ENCODE data around the gene PCNX3. TPM values are rescaled to one million over a fixed set of nuclear protein-coding genes. Genes with fewer than 3 reads are reported as not detected.
A peak's percentile ranks its signal among the peaks of the same experiment; 100 is the strongest.
"Not testable (repeated sequence)": the region's sequence is repeated elsewhere in the genome, so short reads cannot be mapped to it uniquely, and the experiment has no call there.

The PCNX3 gene
- polyA plus RNA-seq, 6 donors from 2014 or later, result 1.7 to 5.9 (median 3.0) TPM; not detected in 1

GRCh38 chr11:65654375-65655349, 39.1 kb downstream of the PCNX3 start:
- peaks cover 53 to 71% (median 55%) of the 10 kb centered on the region in 3 donors for H3K4me1 Mint-ChIP-seq
- ATAC-seq (ENCODE audit: low read depth in 2 of 2), result no peak
- peak overlapping the region in 5 of 6 donors; percentile 65 to 99 (median 76) for H3K27ac Mint-ChIP-seq
- H3K9me3 Mint-ChIP-seq, result no peaks in the 10 kb centered on the region
- peak overlapping the region in 4 of 8 donors; percentile 25 to 87 (median 64) for H3K4me3 Mint-ChIP-seq
- peaks cover 18 to 41% of the 10 kb centered on the region in 2 donors for H3K36me3 Mint-ChIP-seq
- no peaks in the 10 kb centered on the region for H3K27me3 Mint-ChIP-seq
- DNase-seq, result no peak

- H3K27ac Mint-ChIP-seq, result peak overlapping the region in 5 of 6 donors; percentile 59 to 96 (median 79)
- no peak for DNase-seq
- no peak for ATAC-seq (ENCODE audit: low read depth in 2 of 2)
- H3K4me1 Mint-ChIP-seq, result peaks cover 60 to 68% (median 63%) of the 10 kb centered on the region in 3 donors
- H3K36me3 Mint-ChIP-seq, result peaks cover 18 to 50% of the 10 kb centered on the region in 2 donors
- peak overlapping the region in 5 of 8 donors; percentile 3 to 72 (median 30) for H3K4me3 Mint-ChIP-seq
- no peaks in the 10 kb centered on the region for H3K27me3 Mint-ChIP-seq
- no peaks in the 10 kb centered on the region for H3K9me3 Mint-ChIP-seq
Observed at GRCh38 chr11:65655570-65656332, 40.2 kb downstream of the PCNX3 start.

DNA sequence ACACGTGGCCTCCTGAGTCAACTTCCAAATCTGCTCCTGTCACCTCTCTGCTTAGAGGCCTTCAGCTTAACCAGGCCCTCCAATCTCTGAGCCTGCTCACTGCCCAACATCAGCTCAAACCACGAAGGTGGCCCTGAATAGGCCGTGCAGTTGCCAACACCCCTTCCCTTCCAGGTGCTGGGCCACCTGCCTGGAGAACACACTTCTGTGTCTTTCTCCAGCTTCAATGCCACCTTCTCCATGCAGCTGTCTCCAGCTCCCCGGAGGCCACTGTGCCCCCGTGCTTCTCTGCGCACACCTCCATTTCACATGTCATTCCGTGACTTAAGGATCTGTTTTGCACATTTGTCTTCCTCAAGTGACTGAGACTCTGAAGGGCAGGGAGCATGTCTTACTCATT, 41.9 kb downstream of the PCNX3 start:
- Mint-ChIP-seq H3K27ac (peak overlapping the region in 4 of 6 donors; percentile 17 to 96 (median 70)), H3K4me1 (peaks cover 48 to 54% (median 52%) of the 10 kb centered on the region in 3 donors), H3K27me3 (no peaks in the 10 kb centered on the region), H3K4me3 (peak overlapping the region in 2 of 8 donors; percentile 3 to 95), H3K36me3 (peaks cover 18 to 40% of the 10 kb centered on the region in 2 donors), H3K9me3 (no peaks in the 10 kb centered on the region)
- DNase-seq (no peak), ATAC-seq (ENCODE audit: low read depth in 2 of 2) (no peak)

- H3K27ac Mint-ChIP-seq, result peak overlapping the region in 4 of 6 donors; percentile 38 to 89 (median 76)
- no peak for DNase-seq
- peaks cover 18 to 40% of the 10 kb centered on the region in 2 donors for H3K36me3 Mint-ChIP-seq
Observed at GRCh38 chr11:65658174-65659021, 42.8 kb downstream of the PCNX3 start.

DNA sequence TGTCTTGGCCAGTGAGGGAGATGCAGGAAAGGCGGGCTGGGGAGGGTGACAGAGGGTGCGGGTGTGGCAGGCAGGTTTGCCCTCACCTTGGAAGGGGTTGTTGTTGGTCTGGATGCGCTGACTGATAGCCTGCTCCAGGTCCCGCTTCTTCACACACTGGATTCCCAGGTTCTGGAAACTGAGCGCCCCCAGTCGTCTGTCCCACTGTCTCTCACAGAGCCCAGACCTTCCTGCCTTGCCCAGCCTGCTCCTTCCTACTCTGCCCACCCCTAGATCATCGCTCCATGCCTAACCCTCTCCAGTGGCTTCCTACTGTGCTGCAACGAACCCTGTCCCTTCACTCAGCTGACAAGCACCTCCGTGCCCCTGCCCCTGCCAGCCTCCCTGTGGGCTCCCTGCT, 44.5 kb downstream of the PCNX3 start:
- peaks cover 17 to 40% of the 10 kb centered on the region in 2 donors for H3K36me3 Mint-ChIP-seq
- DNase-seq (no peak), ATAC-seq (ENCODE audit: low read depth in 2 of 2) (no peak)
- H3K27ac Mint-ChIP-seq, result peak overlapping the region; percentile 49 to 92 (median 82)
- H3K9me3 Mint-ChIP-seq, result no peaks in the 10 kb centered on the region
- peaks cover 31 to 44% (median 37%) of the 10 kb centered on the region in 3 donors for H3K4me1 Mint-ChIP-seq
- no peaks in the 10 kb centered on the region for H3K27me3 Mint-ChIP-seq
- peak overlapping the region in 4 of 8 donors; percentile 18 to 95 (median 50) for H3K4me3 Mint-ChIP-seq

More at GRCh38 chr11:65658174-65659021, 42.8 kb downstream of the PCNX3 start:
- Mint-ChIP-seq H3K4me3 (peak overlapping the region in 3 of 8 donors; percentile 35 to 95 (median 42)), H3K27me3 (no peaks in the 10 kb centered on the region), H3K4me1 (peaks cover 40 to 47% (median 43%) of the 10 kb centered on the region in 3 donors), H3K9me3 (no peaks in the 10 kb centered on the region)
- ATAC-seq (ENCODE audit: low read depth in 2 of 2), result no peak

GRCh38 chr11:65660908-65661307, 45.3 kb downstream of the PCNX3 start:
- Mint-ChIP-seq H3K36me3 (peaks cover 13 to 40% of the 10 kb centered on the region in 2 donors), H3K4me3 (peak overlapping the region; percentile 49 to 95 (median 90)), H3K27ac (peak overlapping the region in 5 of 6 donors; percentile 47 to 93 (median 67)), H3K4me1 (peaks cover 29 to 50% (median 35%) of the 10 kb centered on the region in 3 donors)
- not testable (repeated sequence) for DNase-seq; H3K27me3 Mint-ChIP-seq; ATAC-seq (ENCODE audit: low read depth in 2 of 2); H3K9me3 Mint-ChIP-seq

- Mint-ChIP-seq H3K4me3 (peak overlapping the region; percentile 77 to 95 (median 90)), H3K9me3 (peaks cover 0 to 1% (median 0%) of the 10 kb centered on the region in 7 donors), H3K27me3 (no peaks in the 10 kb centered on the region), H3K36me3 (peaks cover 8 to 32% of the 10 kb centered on the region in 2 donors), H3K4me1 (peaks cover 24 to 48% (median 27%) of the 10 kb centered on the region in 3 donors), H3K27ac (peak overlapping the region; percentile 39 to 95 (median 88))
- DNase-seq (no peak), ATAC-seq (ENCODE audit: low read depth in 2 of 2) (no peak)
Observed at GRCh38 chr11:65661599-65662246, 46.1 kb downstream of the PCNX3 start.

GRCh38 chr11:65662247-65662798, 46.7 kb downstream of the PCNX3 start:
- peaks cover 18 to 46% (median 23%) of the 10 kb centered on the region in 3 donors for H3K4me1 Mint-ChIP-seq
- no peak for ATAC-seq (ENCODE audit: low read depth in 2 of 2)

GRCh38 chr11:65662799-65663638, 47.4 kb downstream of the PCNX3 start, which contains the start of gene RELA:
TSS of gene RELA (minus strand) at chr11:65662916. CDS start at chr11:65662832, 84 bp downstream.
- ATAC-seq (ENCODE audit: low read depth in 2 of 2) (peak; percentile 79 to 80), DNase-seq (peak; percentile 91)
- Mint-ChIP-seq H3K27me3 (no peaks in the 10 kb centered on the region), H3K36me3 (peaks cover 8 to 23% of the 10 kb centered on the region in 2 donors), H3K9me3 (peaks cover 0 to 1% (median 0%) of the 10 kb centered on the region in 7 donors), H3K4me1 (peaks cover 16 to 46% (median 18%) of the 10 kb centered on the region in 3 donors), H3K4me3 (peak within 1 kb of the TSS; percentile 89 to 99 (median 94)), H3K27ac (peak within 1 kb of the TSS; percentile 93 to 98 (median 98))

More at GRCh38 chr11:65662247-65662798, 46.7 kb downstream of the PCNX3 start:
- Mint-ChIP-seq H3K27ac (peak overlapping the region in 5 of 6 donors; percentile 85 to 95 (median 91)), H3K36me3 (peaks cover 8 to 27% of the 10 kb centered on the region in 2 donors), H3K4me3 (peak overlapping the region; percentile 77 to 95 (median 90)), H3K9me3 (peaks cover 0 to 1% (median 0%) of the 10 kb centered on the region in 7 donors), H3K27me3 (no peaks in the 10 kb centered on the region)
- no peak for DNase-seq

GRCh38 chr11:65663639-65664200, 48.1 kb downstream of the PCNX3 start:
- ATAC-seq (ENCODE audit: low read depth in 2 of 2), result peak; percentile 7 to 11

More at GRCh38 chr11:65663639-65664200, 48.1 kb downstream of the PCNX3 start:
- H3K9me3 Mint-ChIP-seq, result peaks cover 0 to 1% (median 0%) of the 10 kb centered on the region in 7 donors
- peaks cover 16 to 44% (median 18%) of the 10 kb centered on the region in 3 donors for H3K4me1 Mint-ChIP-seq
- peak; percentile 53 for DNase-seq
- H3K36me3 Mint-ChIP-seq, result peaks cover 6 to 20% of the 10 kb centered on the region in 2 donors
- H3K27me3 Mint-ChIP-seq, result no peaks in the 10 kb centered on the region
- peak overlapping the region; percentile 93 to 98 (median 98) for H3K27ac Mint-ChIP-seq
- peak overlapping the region; percentile 89 to 99 (median 94) for H3K4me3 Mint-ChIP-seq

All from naive B cell (primary cell).